BLaER1 (cell line): ENCODE results near the gene PTPN7.
"Not testable (repeated sequence)": the region's sequence is repeated elsewhere in the genome, so short reads cannot be mapped to it uniquely, and the experiment has no call there.

Experiments
- H3K27ac ChIP-seq: shearing (Covaris generic); formaldehyde crosslinking; 2 replicates; pipeline ENCODE4 v1.8.1; 2022
- H3K27me3 ChIP-seq: shearing (Covaris generic); formaldehyde crosslinking; 2 replicates; pipeline ENCODE4 v1.8.1; 2022
- H3K36me3 ChIP-seq: shearing (Covaris generic); formaldehyde crosslinking; 2 replicates; pipeline ENCODE4 v1.8.1; 2022
- H3K4me1 ChIP-seq: shearing (Covaris generic); formaldehyde crosslinking; 2 replicates; pipeline ENCODE4 v1.8.1; 2022
- H3K4me2 ChIP-seq: shearing (Covaris generic); formaldehyde crosslinking; 2 replicates; pipeline ENCODE4 v1.8.1; 2022
- H3K4me3 ChIP-seq: shearing (Covaris generic); formaldehyde crosslinking; 2 replicates; pipeline ENCODE4 v1.8.1; 2022
- H3K9ac ChIP-seq: shearing (Covaris generic); formaldehyde crosslinking; 2 replicates; pipeline ENCODE4 v1.8.1; 2022
- H3K9me3 ChIP-seq: shearing (Covaris generic); formaldehyde crosslinking; 2 replicates; pipeline ENCODE4 v1.8.1; 2022
- H4K20me1 ChIP-seq: shearing (Covaris generic); formaldehyde crosslinking; 2 replicates; pipeline ENCODE4 v1.8.1; 2022
- Cebpa-rat ChIP-seq: shearing (Covaris generic); IDR thresholded peaks from 2 replicates; pipeline ENCODE4 v1.8.1; 2022

PTPN7 gene

DNA sequence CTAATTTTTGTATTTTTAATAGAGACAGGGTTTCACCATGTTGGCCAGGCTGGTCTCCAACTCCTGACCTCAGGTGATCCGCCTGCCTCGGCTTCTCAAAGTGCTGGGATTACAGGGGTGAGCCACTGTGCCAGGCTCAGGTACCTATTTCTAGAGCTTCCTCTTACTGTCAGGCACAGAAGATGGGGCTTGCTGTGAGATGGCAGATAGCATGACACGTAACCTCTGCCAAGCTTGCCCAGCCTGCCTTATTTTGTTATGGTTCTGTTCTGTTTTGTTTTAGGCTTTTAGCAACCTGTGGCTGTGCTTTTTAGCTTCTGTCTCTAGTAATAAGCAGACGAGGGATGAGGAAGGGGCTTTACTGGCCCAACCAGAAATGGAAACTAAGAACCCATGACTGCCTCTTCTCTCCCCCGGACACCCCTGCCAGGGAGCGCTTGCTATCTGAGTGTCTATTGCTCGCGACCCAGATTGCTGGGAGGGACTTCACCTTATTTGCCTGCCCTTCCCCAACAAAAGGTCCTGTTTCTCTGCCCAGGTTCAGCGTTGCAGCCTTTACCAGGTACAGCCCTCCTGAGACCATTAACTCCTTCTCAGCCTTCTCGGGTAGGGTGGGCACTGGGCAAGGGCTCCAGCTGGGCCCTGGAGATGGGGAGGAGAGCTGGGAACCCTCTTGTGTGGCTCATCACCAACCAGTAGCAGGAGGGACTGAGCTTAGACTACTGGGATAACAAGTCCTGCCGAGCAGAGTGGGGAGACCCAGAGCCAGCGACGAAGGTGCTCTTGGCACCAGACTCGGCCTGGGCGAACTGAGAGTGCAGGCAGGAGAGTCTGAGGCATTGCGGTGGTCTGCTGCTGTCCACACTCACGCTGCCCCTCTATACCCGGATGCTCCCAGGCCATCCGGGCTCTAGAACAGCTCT, 19.7 kb upstream of the PTPN7 start:
- Histone ChIP-seq H3K9ac (no peak overlapping the region), H3K4me1 (no peaks in the 10 kb centered on the region), H3K4me2 (no peak overlapping the region), H3K36me3 (no peaks in the 10 kb centered on the region), H3K4me3 (no peak overlapping the region), H4K20me1 (no peaks in the 10 kb centered on the region), H3K9me3 (no peaks in the 10 kb centered on the region), H3K27me3 (0 out of 2 replicates have a peak, but pooled peaks cover 2% of the 10 kb centered on the region), H3K27ac (no peak overlapping the region)
- TF ChIP-seq Cebpa-rat = no peak

DNA sequence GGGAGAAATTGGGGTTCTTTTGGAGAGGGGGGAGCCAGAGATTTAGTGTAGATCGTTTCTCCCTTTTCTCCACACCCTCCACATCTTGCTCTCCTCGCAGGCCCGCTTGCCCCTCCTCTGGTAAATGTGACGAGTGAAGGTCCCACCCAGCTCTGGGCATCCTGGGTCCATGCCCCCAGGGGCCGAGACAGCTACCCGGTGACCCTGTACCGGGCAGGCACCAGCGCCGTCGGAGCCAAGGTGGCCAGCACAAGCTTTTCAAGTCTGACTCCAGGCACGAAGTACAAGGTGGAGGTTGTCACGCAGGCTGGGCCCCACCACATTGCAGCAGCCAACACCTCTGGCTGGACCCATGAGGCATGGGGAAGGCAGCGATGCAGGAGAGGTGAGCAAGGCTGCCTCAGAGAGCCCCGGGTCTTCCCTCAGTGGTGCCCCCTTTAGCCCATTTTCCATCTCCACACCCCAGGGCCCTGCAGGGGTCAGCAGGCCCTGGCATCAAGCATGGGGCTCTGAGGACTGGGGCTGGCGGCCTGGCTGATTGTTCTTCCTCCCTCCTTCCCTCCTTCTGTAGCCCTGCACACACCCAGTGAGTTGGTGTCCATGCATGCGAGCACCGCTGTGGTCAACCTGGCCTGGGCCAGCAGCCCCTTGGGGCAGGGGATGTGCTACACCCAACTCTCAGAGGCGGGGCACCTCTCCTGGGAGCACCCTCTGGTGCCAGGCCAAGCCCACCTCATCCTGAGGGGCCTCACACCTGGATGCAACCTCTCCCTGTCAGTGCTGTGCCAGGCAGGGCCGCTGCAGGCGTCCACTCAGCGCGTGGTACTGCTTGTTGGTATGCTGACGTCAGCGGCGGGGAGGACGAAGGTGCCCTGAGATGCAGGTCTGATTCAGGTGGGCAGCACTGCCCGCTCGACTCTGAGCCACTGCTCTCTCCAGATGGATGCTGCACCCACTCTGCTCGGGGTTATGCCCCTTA, 16.8 kb upstream of the PTPN7 start:
- Histone ChIP-seq H3K27me3 (0 out of 2 replicates have a peak, but pooled peaks cover 2% of the 10 kb centered on the region), H3K4me2 (no peak overlapping the region), H3K9me3 (no peaks in the 10 kb centered on the region), H3K27ac (no peak overlapping the region), H3K9ac (no peak overlapping the region), H3K4me1 (peaks cover 10% of the 10 kb centered on the region), H4K20me1 (no peaks in the 10 kb centered on the region), H3K4me3 (no peak overlapping the region), H3K36me3 (no peaks in the 10 kb centered on the region)
- TF ChIP-seq Cebpa-rat = no peak

DNA sequence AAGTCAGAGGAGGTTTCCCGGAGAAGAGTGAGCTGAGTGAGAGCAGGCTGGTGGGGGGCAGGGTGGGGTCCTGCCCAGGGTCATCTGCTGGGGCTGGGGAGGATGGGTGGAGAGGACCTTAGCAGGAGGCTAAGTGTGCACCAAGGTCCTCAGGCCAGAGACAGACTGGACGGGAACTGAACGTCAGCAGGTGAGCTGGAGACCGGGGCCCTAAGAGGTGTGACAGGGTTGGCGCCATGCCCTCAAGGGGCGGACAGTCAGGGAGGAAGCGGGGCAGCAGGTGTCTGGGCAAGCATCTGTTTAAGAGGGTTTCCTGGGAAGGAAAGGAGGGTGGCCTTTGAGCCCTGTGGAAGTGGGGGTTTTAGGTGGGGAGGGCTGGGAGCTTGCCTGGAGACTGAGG, 13.6 kb upstream of the PTPN7 start:
- H3K36me3 ChIP-seq = no peaks in the 10 kb centered on the region
- TF ChIP-seq Cebpa-rat = no peak
- no peaks in the 10 kb centered on the region for H4K20me1 ChIP-seq
- H3K27me3 ChIP-seq = no peaks in the 10 kb centered on the region
- no peak overlapping the region for H3K9ac ChIP-seq
- peaks cover 22% of the 10 kb centered on the region for H3K4me1 ChIP-seq
- H3K4me2 ChIP-seq = 0 out of 2 replicates have a peak overlapping the region, but pooled peaks have one; percentile 22
- no peak overlapping the region for H3K4me3 ChIP-seq
- H3K9me3 ChIP-seq = no peaks in the 10 kb centered on the region
- no peak overlapping the region for H3K27ac ChIP-seq

DNA sequence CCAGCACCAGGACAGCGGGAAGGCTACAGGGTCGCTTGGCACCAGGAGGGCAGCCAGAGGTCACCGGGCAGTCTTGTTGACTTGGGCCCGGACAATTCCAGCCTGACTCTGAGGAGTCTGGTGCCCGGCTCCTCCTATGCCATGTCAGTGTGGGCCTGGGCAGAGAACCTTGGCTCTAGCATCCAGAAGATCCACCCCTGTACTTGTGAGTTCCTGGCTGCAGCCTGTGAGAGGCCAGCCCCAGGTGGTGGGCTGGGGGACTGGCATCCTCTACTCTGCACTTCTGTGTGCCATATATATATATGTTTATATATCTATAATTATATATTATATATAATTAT, 11.6 kb upstream of the PTPN7 start:
- H3K9ac ChIP-seq = no peak overlapping the region
- H3K4me2 ChIP-seq = no peak overlapping the region
- no peak overlapping the region for H3K27ac ChIP-seq
- TF ChIP-seq Cebpa-rat = no peak
- H3K4me1 ChIP-seq = peaks cover 22% of the 10 kb centered on the region
- no peaks in the 10 kb centered on the region for H3K9me3 ChIP-seq
- H3K36me3 ChIP-seq = no peaks in the 10 kb centered on the region
- no peaks in the 10 kb centered on the region for H4K20me1 ChIP-seq
- no peak overlapping the region for H3K4me3 ChIP-seq
- no peaks in the 10 kb centered on the region for H3K27me3 ChIP-seq

DNA sequence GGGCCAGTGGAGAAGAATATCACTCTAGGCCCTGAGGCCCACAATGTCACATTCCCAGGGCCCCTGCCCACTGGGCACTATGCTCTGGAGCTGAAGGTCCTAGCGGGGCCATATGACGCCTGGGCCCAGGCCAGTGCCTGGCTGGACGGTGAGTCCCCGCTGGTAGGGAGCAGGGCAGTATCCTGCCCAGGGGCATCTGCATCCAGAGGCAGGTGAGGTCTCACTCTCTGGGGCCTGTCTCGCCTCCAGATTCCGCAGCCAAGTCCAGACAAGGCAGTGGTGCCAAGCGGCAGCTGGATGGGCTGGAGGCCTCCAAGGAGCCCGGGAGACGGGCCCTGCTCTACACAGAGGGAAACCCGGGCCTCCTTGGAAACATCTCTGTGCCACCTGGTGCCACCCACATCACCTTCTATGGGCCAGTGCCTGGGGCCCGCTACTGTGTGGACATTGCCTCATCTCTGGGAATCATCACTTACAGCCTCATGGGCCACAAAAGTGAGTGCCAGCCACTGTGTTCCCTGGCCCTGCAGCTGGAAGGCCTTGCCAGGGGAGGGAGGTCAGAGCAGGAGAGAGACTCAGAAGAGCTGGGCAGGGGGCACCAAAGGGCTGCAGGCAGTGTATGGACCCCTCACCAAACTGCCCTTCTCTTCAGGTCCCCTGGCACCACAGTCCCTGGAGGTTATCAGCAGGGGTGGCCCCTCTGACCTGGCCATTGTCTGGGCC, 11.1 kb upstream of the PTPN7 start:
- no peaks in the 10 kb centered on the region for H3K36me3 ChIP-seq
- 0 out of 2 replicates have a peak overlapping the region, but pooled peaks have one; percentile 19 for H3K9ac ChIP-seq
- H3K27ac ChIP-seq = no peak overlapping the region
- H3K27me3 ChIP-seq = no peaks in the 10 kb centered on the region
- H3K4me3 ChIP-seq = no peak overlapping the region
- peaks cover 22% of the 10 kb centered on the region for H3K4me1 ChIP-seq
- peak overlapping the region; percentile 4; the same call in 1 of the 2 replicates for H3K4me2 ChIP-seq
- H4K20me1 ChIP-seq = no peaks in the 10 kb centered on the region
- TF ChIP-seq Cebpa-rat = no peak
- no peaks in the 10 kb centered on the region for H3K9me3 ChIP-seq

DNA sequence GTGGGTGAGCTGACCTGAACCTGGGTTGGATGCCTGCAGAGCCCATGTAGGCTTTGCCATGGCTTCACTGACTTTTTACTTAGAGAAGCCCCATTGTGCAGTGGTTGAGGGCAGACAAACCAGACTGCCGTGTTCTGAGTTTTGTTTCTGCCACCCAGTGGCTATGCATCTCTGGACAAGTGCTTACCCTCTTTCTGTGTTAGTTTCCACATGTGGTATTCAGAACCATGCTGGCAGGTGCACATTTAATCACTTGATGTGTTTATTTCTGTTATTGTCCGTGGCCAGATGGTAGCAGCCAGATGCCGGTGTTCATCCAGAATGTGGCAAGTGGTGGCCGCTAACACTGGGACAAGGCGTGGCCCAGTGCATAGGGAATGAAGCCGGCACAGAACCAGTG, 10.3 kb upstream of the PTPN7 start:
- Histone ChIP-seq H4K20me1 (peaks cover 3% of the 10 kb centered on the region; the same call in 1 of the 2 replicates), H3K4me2 (peak overlapping the region; percentile 4; the same call in 1 of the 2 replicates), H3K27me3 (0 out of 2 replicates have a peak, but pooled peaks cover 5% of the 10 kb centered on the region), H3K4me3 (no peak overlapping the region), H3K9me3 (no peaks in the 10 kb centered on the region), H3K4me1 (peaks cover 30% of the 10 kb centered on the region), H3K27ac (no peak overlapping the region), H3K36me3 (no peaks in the 10 kb centered on the region), H3K9ac (no peak overlapping the region)
- TF ChIP-seq Cebpa-rat = no peak

DNA sequence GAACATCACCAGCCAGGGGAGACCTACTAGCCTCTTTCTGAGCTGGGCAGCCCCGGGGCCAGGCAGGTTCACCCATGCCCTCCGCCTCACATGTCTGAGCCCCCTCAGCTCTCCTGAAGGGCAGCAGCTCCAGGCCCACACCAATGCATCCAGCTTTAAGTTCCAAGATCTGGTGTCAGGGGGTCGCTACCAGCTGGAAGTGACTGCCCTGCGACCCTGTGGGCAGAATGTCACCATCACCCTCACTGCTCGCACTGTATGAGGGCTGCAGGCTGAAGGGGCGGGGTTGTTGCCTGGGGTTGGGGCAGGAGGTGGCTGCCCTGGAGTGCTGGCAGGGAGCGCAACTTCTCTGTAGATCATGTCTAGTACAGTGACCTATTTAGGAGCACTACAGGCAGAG, 8.5 kb upstream of the PTPN7 start:
- Histone ChIP-seq H3K27ac (no peak overlapping the region), H3K4me2 (no peak overlapping the region), H3K4me1 (peaks cover 38% of the 10 kb centered on the region), H3K9me3 (no peaks in the 10 kb centered on the region), H3K9ac (no peak overlapping the region), H4K20me1 (peaks cover 20% of the 10 kb centered on the region; the same call in 1 of the 2 replicates), H3K36me3 (no peaks in the 10 kb centered on the region), H3K4me3 (no peak overlapping the region), H3K27me3 (0 out of 2 replicates have a peak, but pooled peaks cover 5% of the 10 kb centered on the region)
- TF ChIP-seq Cebpa-rat = no peak

DNA sequence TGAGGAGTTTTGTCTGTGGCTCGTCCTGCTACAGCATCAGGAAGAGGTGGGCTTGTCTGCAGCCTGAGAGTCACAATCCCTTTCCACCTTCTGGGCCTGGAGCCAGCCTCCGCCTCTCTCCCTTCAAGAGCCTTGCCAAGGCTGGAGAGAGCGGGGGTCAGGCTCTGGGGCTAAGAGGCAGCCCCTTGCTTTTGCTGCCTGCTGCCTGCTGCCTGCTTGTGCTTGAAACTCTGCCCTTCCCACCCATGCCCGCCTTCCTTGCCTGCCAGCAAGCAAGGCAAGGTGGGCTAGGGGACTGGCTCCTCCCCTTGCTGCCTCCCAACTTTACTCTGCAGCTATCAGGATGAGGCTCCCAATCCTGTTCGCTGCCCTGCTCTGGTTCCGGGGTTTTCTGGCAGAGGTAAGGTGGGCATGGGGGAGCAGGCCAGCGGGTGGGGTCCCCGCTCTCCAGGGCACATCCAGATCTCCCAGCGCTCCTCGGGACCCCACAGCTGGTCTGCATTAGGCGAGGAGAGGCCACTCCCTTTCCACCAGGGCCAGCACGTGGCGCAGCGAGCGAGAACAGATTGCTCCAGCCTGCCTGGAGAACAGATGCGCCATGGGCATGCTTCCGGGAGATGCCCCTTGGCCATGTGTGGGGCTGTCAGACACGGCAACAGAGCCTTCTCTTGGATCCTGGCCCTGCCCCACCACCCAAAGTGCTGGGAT, 7.5 kb upstream of the PTPN7 start:
- Histone ChIP-seq H3K27me3 (0 out of 2 replicates have a peak, but pooled peaks cover 5% of the 10 kb centered on the region), H3K9ac (no peak overlapping the region), H3K4me3 (no peak overlapping the region), H3K4me1 (peaks cover 48% of the 10 kb centered on the region), H3K27ac (no peak overlapping the region), H3K9me3 (no peaks in the 10 kb centered on the region), H3K4me2 (no peak overlapping the region), H4K20me1 (peaks cover 26% of the 10 kb centered on the region; the same call in 1 of the 2 replicates), H3K36me3 (no peaks in the 10 kb centered on the region)
- TF ChIP-seq Cebpa-rat = no peak

DNA sequence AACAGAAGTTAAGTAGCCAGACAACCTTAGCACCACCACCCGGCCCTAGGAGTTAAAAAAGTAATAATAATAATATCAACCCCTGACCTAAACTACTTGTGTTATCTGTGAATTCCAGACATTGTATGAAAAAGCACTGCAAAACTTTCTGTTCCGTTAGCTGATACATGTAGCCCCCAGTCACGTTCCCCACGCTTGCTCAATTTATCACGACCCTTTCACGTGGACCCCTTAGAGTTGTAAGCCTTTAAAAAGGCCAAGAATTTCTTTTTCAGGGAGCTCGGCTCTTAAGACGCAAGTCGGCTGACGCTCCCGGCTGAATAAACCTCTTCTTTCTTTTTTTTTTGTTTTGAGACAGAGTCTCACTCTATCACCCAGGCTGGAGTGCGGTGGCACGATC, 6.7 kb upstream of the PTPN7 start:
- H3K36me3 ChIP-seq, H3K9ac ChIP-seq, H3K27me3 ChIP-seq, H3K4me3 ChIP-seq, H3K27ac ChIP-seq, H3K4me2 ChIP-seq, H3K9me3 ChIP-seq: not testable (repeated sequence)
- Histone ChIP-seq H4K20me1 (peaks cover 26% of the 10 kb centered on the region; the same call in 1 of the 2 replicates), H3K4me1 (peaks cover 56% of the 10 kb centered on the region)
